IMR-90 (cell line): ENCODE data around the gene CRYBA2.

Experiments
- CEBPB ChIP-seq: IDR thresholded peaks from 2 replicates; pipeline ENCODE4 v1.6.1; 2012; ENCODE audit warnings: low read depth, low read length, improper control_type of control experiment
- CHD1 ChIP-seq: IDR thresholded peaks from 2 replicates; pipeline ENCODE4 v1.6.1; 2012; ENCODE audit warnings: low read depth, low read length, improper control_type of control experiment
- MAFK ChIP-seq: IDR thresholded peaks from 2 replicates; pipeline ENCODE4 v1.6.1; 2012; ENCODE audit warnings: low read depth, low read length, improper control_type of control experiment
- MAZ ChIP-seq: IDR thresholded peaks from 2 replicates; pipeline ENCODE4 v1.6.1; 2012; ENCODE audit warnings: low read depth, mild to moderate bottlenecking, low read length, improper control_type of control experiment, moderate library complexity, borderline replicate concordance
- MXI1 ChIP-seq: IDR thresholded peaks from 2 replicates; pipeline ENCODE4 v1.6.1; 2012; ENCODE audit warnings: low read depth, mild to moderate bottlenecking, low read length, moderate library complexity, borderline replicate concordance
- POLR2A ChIP-seq: IDR thresholded peaks from 2 replicates; pipeline ENCODE4 v1.6.1; 2012; ENCODE audit warnings: mild to moderate bottlenecking, low read depth, low read length
- RAD21 ChIP-seq: IDR thresholded peaks from 2 replicates; pipeline ENCODE4 v1.6.1; 2012; ENCODE audit warnings: low read length, improper control_type of control experiment
- RCOR1 ChIP-seq: IDR thresholded peaks from 2 replicates; pipeline ENCODE4 v1.6.1; 2012; ENCODE audit warnings: mild to moderate bottlenecking, low read length, improper control_type of control experiment; ENCODE audit not compliant: insufficient replicate concordance
- RFX5 ChIP-seq: IDR thresholded peaks from 2 replicates; pipeline ENCODE4 v1.8.0; 2012; ENCODE audit warnings: low read depth, mild to moderate bottlenecking, low read length, moderate library complexity
- SMC3 ChIP-seq: fragments of 150-350 bp; IDR thresholded peaks from 2 replicates; pipeline ENCODE4 v1.6.1; 2016; ENCODE audit warnings: low read depth, mild to moderate bottlenecking, antibody characterized with exemption, low read length, moderate library complexity
- TF ChIP-seq, protein P1 (sequence below): conservative IDR thresholded peaks from 2 replicates; pipeline ENCODE4 v1.5.1; 2012; ENCODE audit warnings: mild to moderate bottlenecking, low read depth, low read length, improper control_type of control experiment

DNA sequence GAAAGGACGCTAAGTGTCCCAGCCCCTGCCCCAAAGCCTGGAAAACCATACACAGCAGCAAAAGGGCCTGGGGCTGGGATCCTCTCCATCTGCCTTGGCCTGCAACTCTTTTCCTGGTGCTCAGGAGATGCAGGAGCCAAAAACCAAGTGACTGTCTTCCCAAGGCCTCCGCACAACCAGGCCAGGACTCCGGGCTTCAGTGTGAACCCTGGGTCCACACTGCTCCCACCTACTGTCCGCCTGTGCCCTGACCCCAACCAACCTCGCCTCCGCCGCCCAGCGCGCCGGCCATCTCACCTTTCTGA, 9.3 kb downstream of the CRYBA2 start:
- TF ChIP-seq, protein P1, sequence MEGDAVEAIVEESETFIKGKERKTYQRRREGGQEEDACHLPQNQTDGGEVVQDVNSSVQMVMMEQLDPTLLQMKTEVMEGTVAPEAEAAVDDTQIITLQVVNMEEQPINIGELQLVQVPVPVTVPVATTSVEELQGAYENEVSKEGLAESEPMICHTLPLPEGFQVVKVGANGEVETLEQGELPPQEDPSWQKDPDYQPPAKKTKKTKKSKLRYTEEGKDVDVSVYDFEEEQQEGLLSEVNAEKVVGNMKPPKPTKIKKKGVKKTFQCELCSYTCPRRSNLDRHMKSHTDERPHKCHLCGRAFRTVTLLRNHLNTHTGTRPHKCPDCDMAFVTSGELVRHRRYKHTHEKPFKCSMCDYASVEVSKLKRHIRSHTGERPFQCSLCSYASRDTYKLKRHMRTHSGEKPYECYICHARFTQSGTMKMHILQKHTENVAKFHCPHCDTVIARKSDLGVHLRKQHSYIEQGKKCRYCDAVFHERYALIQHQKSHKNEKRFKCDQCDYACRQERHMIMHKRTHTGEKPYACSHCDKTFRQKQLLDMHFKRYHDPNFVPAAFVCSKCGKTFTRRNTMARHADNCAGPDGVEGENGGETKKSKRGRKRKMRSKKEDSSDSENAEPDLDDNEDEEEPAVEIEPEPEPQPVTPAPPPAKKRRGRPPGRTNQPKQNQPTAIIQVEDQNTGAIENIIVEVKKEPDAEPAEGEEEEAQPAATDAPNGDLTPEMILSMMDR = no peak
- TF ChIP-seq POLR2A (no peak), RCOR1 (no peak), CHD1 (no peak), RFX5 (no peak), RAD21 (no peak), CEBPB (no peak), MAFK (no peak), SMC3 (no peak), MXI1 (no peak), MAZ (no peak)
